ENCODE measurements around the gene CHST3.
"Not testable (repeated sequence)": the region's sequence is repeated elsewhere in the genome, so short reads cannot be mapped to it uniquely, and the experiment has no call there.

Gene CHST3

DNA sequence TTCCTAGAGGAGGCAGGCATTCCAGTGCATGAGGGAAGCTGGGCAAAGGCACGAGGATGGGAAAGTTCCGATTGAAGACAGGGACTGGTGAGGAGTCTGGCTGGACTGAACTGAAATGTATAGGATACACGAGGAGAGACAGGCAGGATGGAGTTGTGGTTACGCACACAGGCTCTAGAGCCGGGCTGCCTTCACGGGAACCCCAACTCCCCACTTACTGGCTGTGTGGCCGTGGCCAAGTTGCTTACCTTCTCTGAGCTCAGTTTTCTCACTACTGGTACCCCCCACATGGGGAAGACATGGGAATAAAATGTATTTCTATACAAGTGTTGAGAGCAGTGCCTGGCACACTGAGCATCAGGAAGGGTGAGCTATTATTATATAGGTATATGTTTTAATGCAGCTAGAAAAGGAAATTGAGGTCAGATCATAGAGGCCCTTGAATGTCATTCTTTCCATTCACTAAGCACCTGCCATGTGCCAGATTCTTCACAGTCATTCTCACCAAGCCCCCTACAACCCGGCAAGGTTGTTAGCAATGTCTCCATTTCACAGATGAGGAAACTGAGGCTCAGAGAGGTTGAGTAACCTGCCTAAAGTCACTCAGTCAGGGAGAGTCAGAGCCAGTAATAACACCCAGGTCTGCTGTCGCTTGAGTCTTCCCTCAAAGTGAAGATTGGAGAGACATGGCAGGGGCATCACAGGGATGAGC, 9.7 kb downstream of the CHST3 start:
- no peak for DNase-seq (ENCODE audit: low read depth in 2 of 2)

- DNase-seq (ENCODE audit: low read depth in 2 of 2): peak in 1 of 2 experiments; percentile 47
Measured at GRCh38 chr10:71974489-71975021, 10.4 kb downstream of the CHST3 start.

DNA sequence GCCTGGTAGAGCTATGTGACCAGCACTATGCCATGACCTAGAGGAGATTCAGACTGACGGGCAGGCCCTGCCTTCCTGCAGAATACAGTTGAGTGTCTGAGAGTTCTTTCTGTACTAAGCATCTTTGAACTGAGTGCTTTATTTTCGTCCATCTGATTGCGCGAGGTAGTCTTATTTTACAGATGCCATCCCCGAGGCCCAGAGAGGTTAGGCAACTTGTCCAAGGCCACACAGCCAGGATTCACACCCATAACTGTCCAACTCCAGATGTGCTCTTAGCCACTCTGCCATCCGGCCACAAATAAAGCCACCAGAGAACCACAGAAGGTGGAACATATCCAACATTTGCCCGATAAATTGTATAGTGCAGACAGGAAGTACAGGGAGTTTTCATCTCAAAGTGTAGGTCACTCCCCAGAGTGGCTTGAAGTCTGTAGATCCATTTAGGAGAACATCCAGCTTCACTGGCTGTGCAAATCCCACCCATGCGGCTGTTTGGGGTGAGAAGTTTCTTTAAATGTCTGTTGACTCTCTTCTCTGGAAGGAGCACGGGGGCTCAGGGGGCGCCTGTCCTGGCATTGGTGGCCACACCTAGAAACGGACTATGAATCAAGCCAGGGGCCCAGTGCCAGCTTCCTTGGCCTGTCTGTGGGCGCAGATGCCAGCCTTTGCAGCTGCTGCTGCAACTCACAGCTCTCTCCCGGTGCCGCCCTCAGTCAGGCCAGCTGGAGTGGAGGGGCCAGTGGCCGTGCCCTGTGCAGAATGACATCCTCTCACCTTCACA, 11.1 kb downstream of the CHST3 start:
- no peak for DNase-seq (ENCODE audit: low read depth in 2 of 2)

GRCh38 chr10:71975871-71976725, 11.9 kb downstream of the CHST3 start:
- DNase-seq (ENCODE audit: low read depth in 2 of 2): no peak

- DNase-seq (ENCODE audit: low read depth in 2 of 2): not testable (repeated sequence)
Measured at GRCh38 chr10:71977614-71977903, 13.4 kb downstream of the CHST3 start.

DNA sequence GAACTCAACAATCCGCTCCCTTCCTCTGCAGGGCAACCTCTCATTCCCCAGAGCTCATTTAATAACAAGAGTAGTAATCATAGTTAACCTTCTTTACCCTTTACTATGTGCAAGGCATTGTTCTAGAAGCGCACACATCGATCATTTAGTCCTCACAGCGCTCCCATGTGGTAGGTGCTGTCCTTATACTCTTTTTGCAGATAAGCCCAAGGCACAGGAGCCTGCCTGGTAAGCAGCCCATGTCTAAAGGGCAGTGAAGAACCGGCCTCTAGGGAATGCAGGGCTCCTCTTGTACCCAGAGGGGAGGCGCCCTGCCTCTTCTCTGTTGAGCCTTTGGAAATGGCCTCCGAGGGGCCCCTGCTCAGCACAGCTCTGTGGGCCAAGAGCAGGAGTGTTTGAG, 14.3 kb downstream of the CHST3 start:
- no peak for DNase-seq (ENCODE audit: low read depth in 2 of 2)

DNA sequence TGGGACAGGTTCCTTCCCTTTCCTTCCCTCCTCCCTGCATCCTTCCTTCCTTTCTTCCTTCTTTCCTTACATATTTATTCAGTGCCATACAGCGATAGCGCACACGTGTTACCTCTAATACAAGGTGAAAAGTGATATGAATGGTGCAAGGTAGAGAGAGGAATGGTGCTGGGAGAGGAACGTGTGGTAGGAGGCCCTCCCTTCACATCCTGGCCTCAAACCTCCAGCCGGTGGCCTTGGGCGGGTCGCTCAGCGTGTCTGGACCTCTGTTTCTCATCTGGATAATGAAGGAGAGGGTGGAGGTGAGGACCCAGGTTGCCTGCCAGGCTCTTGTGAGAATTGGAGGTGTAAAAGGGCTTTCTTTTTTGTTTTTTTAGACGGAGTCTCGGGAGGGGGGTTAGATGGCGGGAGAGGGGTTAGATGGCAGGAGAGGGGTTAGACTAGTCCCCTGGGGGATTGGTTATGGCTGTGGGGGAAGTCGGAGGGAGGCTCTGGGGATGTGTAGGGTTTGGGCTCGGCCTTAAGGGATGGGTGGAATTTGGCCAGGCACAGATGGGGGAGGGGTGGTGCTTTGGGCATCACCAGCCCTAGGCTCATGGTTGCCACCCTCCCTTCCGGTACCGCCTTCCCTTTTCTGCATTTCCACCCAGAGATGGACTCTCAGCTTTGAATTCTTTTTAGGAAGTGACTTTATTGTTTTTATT, 14.9 kb downstream of the CHST3 start:
- no peak for DNase-seq (ENCODE audit: low read depth in 2 of 2)

- DNase-seq (ENCODE audit: low read depth in 2 of 2): no peak
Measured at GRCh38 chr10:71979692-71980062, 15.5 kb downstream of the CHST3 start.

DNA sequence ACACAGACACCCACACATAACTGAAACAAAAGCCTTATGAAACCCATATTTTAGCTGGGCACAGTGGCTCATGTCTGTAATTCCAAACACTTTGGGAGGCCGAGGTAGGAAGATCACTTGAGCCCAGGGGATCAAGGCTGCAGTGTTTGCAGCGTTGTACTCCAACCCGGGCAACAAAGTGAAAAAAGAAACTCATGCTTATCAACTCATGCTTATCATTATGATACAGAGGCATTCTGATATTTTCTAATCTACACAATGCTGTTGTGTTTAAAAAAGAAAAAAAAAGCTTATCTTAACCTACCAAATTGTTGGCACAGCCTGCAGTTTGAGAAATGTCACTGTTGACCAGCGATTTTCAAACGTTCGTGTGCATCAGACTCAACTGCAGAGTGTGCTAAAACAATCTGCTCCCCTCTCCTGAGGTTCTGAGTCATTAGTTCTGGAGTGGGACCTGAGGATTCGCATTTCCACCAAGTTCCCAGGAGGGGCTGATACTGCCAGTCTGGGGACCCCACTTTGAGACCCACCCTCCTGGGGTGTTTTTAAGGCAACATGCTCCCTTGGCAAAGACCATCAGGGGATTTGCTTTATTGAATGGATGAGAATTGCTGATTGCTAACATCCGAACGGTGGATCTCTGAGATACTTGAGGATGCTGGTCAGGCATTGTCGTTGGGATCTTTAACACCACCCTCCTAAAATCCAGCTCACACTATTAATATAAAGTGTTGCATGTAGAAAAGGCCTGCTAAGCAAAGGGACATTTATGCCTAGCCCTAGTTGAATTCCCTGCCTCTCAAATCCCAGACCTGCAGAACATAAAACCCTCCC, 16.2 kb downstream of the CHST3 start:
- DNase-seq (ENCODE audit: low read depth in 2 of 2): no peak

DNA sequence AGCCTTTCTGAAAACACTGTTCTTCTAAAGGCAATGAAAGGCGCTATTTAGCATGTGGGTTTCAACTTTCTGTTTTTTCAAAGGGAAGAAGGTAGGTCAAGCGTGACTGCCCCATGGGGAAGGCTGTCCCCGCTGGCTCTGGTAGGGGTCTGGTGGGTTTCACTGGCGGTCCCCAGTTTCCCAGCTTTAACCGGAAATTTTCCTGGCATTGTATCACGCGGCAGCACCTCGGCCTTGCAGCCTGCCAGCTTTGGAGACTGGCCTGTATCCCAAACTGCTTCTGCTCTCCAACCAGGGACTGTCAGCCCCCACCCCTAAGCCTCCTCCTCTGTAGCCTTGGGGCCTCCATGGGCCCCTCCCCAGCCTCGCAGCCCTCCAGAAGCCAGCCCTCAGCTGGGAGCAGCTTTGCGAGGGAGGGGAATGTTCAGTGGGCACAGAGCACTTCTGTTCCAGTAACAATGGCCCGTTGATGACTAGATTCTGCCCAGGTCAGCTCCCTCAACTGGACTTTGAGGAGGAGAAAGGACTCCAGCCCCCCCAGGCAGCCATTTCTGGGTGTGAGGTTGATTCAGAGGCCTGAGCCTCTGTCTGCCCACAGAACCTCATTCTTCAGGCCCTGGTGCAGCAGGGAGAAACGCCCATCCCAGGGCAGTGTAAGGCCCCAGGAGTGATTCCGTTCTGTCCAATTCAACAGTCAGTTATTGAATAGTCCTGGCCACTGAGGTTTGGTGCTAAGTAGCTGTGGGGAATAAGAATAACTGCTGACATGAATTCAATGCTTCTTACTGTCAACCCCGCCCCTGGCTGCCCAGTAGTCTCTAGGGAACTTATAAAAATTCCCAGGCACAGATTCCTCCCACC, 17.1 kb downstream of the CHST3 start:
- no peak for DNase-seq (ENCODE audit: low read depth in 2 of 2)

DNA sequence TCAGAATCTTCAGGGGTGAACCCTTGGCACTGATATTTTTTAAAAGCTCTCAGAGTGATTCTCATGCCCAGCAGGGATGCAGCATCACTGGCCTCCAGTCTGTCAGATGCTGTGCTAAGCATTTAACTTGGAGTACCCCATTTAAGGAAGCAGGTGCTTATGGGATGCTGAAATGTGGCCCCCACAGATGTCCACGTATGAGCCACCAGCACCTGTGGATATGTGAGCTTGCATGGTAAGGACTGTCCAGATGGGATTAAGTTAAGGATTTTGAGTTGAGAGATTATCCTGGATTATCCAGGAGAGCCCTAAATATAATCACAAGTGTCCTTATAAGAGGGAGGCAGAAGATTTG, 17.7 kb downstream of the CHST3 start:
- no peak for DNase-seq (ENCODE audit: low read depth in 2 of 2)

DNA sequence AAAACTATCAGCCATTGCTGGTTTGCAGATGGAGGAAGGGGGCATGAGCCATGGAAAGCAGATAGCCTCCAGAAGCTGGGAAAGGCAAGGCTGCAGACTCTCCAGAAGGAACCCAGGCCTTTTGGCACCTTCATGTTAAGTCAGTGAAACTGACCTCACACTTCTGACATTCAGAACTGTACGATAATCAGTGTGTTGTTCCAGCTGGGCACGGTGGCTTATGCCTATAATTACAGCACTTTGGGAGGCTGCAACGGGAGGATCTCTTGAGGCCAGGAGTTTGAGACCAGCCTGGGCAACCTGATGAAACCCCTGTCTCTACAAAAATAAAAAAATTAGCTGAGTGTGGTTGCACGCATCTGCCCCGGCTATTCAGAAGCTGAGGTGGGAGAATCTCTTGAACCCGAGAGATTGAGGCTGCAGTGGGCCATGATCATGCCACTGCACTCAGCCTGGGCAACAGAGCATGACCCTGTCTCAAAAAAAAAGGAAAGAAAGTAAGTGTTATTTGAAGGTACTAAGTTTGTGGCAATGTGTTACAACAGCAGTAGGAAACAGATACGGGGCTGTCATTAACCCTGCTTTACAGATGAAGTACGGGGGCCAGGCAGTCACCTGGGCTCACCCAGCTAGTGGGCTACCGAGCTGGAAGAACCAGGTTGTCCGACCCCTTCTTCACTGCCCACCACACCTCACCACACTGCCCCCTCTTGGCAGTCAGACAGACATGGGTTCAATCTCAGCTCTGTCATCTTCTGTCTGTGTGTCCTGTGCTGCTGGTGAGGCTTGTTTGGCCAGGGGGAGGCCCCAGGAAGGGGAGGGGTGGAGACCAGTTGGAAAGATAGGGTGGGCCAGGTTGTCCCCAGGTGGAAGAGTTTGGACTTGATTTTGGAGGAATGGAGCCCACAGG, 18.3 kb downstream of the CHST3 start:
- no peak for DNase-seq (ENCODE audit: low read depth in 2 of 2)

DNA sequence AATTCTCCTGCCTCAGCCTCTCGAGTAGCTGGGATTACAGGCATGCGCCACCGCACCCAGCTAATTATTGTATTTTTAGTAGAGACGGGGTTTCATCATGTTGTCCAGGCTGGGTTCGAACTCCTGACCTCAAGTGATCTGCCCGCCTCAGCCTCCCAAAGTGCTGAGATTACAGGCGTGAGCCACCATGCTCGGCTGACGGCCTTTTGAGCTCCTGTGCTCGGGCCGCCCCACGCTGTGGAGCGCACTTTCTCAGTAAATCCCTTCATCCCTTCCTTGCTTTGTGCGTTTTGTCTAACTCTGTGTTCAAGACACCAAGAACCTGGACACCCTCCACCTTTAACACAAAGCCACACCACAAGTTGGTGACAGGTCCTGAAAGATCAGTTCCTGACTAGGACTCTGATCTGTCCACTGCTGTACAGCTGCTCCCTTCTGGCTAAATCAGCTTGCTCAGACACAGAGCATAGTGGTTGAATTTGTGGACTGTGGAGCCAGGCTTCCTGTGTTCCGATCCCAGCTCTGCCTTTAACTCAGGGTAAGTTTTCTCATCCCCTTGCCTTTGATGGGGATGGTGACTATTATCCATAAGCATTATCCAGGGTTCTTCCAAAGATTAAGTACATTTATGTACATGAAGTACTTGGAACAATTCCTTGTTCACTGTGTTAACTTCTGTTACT, 20.1 kb downstream of the CHST3 start:
- DNase-seq (ENCODE audit: low read depth in 2 of 2): no peak

DNA sequence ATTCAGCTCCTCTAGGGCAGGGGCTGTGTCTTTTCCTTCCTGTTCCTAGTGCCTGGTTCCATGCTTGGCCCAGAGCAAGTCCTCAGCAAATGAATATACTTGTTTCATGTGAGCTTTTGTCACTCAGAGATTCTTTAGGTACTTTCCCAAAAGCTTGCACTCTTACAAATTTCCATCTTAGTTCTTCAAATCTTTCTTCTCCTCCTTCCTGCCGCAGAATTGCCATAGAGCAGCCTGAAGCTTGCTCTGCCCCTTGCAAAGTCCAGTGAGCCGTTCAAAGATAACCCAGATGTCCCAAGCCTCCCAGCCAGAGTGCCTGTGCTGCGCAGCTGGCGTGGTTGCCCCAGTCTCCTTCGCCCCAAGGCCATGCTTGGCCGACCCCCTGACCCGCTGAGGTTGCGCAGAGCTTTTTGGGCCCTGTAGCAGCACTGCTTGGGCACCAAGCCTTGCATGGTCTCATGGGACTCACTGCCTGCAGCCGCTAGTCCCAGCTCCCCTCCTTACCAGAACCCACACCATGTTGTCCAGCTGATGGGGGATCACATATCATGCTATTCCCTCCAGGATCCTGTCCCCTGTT, 20.7 kb downstream of the CHST3 start:
- no peak for DNase-seq (ENCODE audit: low read depth in 2 of 2)

- DNase-seq (ENCODE audit: low read depth in 2 of 2): no peak
Measured at GRCh38 chr10:71985542-71986250, 21.5 kb downstream of the CHST3 start.

GRCh38 chr10:71988895-71989294, 24.7 kb downstream of the CHST3 start:
- not testable (repeated sequence) for DNase-seq (ENCODE audit: low read depth in 2 of 2)
